ENCODE data around the gene CYP26C1.

CYP26C1 gene, protein sequence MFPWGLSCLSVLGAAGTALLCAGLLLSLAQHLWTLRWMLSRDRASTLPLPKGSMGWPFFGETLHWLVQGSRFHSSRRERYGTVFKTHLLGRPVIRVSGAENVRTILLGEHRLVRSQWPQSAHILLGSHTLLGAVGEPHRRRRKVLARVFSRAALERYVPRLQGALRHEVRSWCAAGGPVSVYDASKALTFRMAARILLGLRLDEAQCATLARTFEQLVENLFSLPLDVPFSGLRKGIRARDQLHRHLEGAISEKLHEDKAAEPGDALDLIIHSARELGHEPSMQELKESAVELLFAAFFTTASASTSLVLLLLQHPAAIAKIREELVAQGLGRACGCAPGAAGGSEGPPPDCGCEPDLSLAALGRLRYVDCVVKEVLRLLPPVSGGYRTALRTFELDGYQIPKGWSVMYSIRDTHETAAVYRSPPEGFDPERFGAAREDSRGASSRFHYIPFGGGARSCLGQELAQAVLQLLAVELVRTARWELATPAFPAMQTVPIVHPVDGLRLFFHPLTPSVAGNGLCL

DNA sequence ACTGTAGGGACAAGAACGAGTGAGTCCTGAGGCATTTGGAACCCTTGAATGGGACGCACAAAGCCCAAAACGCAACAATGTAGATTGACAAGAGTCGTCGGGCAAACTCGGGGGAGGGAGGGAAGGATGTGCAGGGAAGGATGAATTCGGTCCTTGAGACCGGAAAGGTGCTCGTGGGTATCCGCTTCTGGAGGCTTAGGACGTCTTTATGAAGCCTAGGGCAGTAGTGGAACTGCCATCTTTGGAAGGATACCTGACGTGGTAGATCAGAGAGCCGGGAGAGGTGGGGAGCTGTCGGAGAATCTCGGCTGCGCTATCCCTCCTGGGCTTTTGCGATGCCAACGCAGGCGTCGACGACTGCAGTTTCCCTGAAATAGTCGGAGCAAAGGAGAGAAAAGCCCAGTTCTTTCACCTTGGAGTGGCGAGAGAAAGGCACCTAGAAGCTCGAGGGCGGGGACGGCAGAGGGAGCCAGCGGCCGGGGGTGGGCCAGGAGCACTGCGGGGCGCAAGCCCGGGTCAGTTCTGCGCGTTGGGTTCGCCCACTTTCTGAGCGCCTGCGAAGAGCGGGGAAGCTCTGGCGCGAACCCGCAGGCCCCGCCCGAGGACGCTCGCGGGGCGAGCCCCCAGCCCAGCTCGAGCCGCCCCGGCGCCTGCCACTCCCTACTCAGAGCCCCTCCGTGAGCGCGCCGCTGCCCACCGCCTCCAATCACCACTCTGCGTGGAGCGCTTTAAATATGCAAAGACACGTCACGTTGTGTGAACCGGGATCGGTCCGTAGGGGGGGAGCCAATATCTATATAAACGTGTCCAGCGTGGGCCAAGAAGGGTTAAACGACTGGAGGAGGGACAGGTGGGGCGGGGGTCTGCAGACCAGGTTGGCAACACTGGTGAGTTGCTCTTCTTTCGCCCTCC, at the start of gene CYP26C1:
CYP26C1 (plus strand) TSS at position 824 of the 912 bp plus-strand sequence. CDS start 466 bp downstream, outside the sequence.
- H3K27ac ChIP-seq (ENCODE audit: extremely low read depth, low read depth, low read length): no peak within 1 kb of the TSS
- H3K4me3 ChIP-seq (ENCODE audit: low read depth, low read length): no peak within 1 kb of the TSS
- ChIA-PET POLR2A (no interaction called here), CTCF (no interaction called here)
- H3K4me1 ChIP-seq (ENCODE audit: control insufficient read depth, insufficient read depth, low read length): no peaks in the 10 kb centered on the region
- TF ChIP-seq ZNF366 (tag by site-specific recombination; conservative IDR thresholded peaks at IDR 0.05): no peak
- TF ChIP-seq ZNF610 (tag by site-specific recombination; IDR thresholded peaks at IDR 0.05; ENCODE audit: borderline replicate concordance): no peak
- TF ChIP-seq ZNF768 (tag by site-specific recombination; IDR thresholded peaks at IDR 0.05): no peak
- no peak for TF ChIP-seq ZSCAN23 (tag by site-specific recombination; IDR thresholded peaks at IDR 0.05)
- no peak for TF ChIP-seq ZNF169 (tag by site-specific recombination; IDR thresholded peaks at IDR 0.05)
- TF ChIP-seq, protein P1, sequence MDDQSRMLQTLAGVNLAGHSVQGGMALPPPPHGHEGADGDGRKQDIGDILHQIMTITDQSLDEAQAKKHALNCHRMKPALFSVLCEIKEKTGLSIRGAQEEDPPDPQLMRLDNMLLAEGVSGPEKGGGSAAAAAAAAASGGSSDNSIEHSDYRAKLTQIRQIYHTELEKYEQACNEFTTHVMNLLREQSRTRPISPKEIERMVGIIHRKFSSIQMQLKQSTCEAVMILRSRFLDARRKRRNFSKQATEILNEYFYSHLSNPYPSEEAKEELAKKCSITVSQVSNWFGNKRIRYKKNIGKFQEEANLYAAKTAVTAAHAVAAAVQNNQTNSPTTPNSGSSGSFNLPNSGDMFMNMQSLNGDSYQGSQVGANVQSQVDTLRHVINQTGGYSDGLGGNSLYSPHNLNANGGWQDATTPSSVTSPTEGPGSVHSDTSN (CRISPR knock-in tag; IDR thresholded peaks at IDR 0.05): no peak
- TF ChIP-seq, protein P2, sequence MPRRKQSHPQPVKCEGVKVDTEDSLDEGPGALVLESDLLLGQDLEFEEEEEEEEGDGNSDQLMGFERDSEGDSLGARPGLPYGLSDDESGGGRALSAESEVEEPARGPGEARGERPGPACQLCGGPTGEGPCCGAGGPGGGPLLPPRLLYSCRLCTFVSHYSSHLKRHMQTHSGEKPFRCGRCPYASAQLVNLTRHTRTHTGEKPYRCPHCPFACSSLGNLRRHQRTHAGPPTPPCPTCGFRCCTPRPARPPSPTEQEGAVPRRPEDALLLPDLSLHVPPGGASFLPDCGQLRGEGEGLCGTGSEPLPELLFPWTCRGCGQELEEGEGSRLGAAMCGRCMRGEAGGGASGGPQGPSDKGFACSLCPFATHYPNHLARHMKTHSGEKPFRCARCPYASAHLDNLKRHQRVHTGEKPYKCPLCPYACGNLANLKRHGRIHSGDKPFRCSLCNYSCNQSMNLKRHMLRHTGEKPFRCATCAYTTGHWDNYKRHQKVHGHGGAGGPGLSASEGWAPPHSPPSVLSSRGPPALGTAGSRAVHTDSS (tag by site-specific recombination; IDR thresholded peaks at IDR 0.05): no peak
- TF ChIP-seq, protein P3, sequence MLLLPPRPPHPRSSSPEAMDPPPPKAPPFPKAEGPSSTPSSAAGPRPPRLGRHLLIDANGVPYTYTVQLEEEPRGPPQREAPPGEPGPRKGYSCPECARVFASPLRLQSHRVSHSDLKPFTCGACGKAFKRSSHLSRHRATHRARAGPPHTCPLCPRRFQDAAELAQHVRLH (tag by site-specific recombination; IDR thresholded peaks at IDR 0.05): no peak
- peaks cover 0 to 29% of the 10 kb centered on the region in 2 experiments; a peak in 1 of 3 replicates for H3K36me3 ChIP-seq (ENCODE audit: control insufficient read depth in 2 of 2, insufficient read depth in 1 of 2, low read length in 2 of 2)
- no peaks in the 10 kb centered on the region for H3K9me3 ChIP-seq (ENCODE audit: control insufficient read depth, insufficient read depth, low read depth, low read length)

DNA sequence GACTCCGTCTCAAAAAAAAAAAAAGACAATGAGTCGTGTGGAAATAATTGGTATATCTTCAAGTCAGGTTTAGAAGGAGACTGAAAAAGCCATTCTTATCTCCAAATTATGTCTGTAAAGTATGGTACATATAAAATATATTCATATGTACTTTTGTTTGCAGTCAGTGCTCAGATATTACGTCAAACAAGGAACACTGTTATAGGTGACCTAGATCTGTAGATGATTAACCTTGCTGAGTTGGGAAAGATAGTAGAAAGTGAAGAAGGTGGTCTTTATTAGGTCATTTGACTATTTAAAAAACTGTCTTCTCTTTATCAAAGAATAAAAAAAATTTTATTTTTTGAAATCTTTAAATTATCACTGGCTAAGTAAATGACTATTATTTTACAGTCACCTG, 44.9 kb upstream of the CYP26C1 start:
- TF ChIP-seq ZNF433 (tag by site-specific recombination; IDR thresholded peaks at IDR 0.05; ENCODE audit: low read depth): no peak
- no peak for TF ChIP-seq SP3 (tag by site-specific recombination; IDR thresholded peaks at IDR 0.05)
- TF ChIP-seq, protein P2 (tag by site-specific recombination; IDR thresholded peaks at IDR 0.05): no peak
- TF ChIP-seq REPIN1 (tag by site-specific recombination; IDR thresholded peaks at IDR 0.05; ENCODE audit: low read depth): no peak
- TF ChIP-seq ZNF658 (tag by site-specific recombination; IDR thresholded peaks at IDR 0.05): no peak
- TF ChIP-seq OSR2 (tag by site-specific recombination; IDR thresholded peaks at IDR 0.05): no peak
- TF ChIP-seq KLF10 (tag by site-specific recombination; IDR thresholded peaks at IDR 0.05): no peak
- no peak for TF ChIP-seq ZNF138 (tag by site-specific recombination; IDR thresholded peaks at IDR 0.05; ENCODE audit: borderline replicate concordance)
- no peak for TF ChIP-seq KLF16 (tag by site-specific recombination; IDR thresholded peaks at IDR 0.05)
- TF ChIP-seq ZBTB8A (tag by site-specific recombination; IDR thresholded peaks at IDR 0.05): no peak
- Histone ChIP-seq H3K9me3 (ENCODE audit: control insufficient read depth, insufficient read depth, low read depth, low read length) (no peaks in the 10 kb centered on the region), H3K27ac (ENCODE audit: extremely low read depth, low read depth, low read length) (no peak overlapping the region), H3K4me3 (ENCODE audit: low read depth, low read length) (no peak overlapping the region), H3K36me3 (ENCODE audit: control insufficient read depth in 2 of 2, insufficient read depth in 1 of 2, low read length in 2 of 2) (peaks cover 0 to 14% of the 10 kb centered on the region in 2 experiments; a peak in 2 of 3 replicates), H3K4me1 (ENCODE audit: control insufficient read depth, insufficient read depth, low read length) (no peaks in the 10 kb centered on the region)
- POLR2A ChIA-PET: no interaction called here
- CTCF ChIA-PET: interaction anchor here (0.6 to 0.7 kb wide), 2 partner anchors 10 to 376 kb away, joined by 4 to 7 read pairs; no protein-coding TSS in a partner anchor
